HCT116 (cell line): ENCODE measurements around the gene USF2.

Experiments
- CBX3 ChIP-seq: IDR thresholded peaks from 2 replicates; pipeline ENCODE4 v1.6.1; 2012; ENCODE audit warnings: low read depth
- EZH2phosphoT487 ChIP-seq: fragments of 200-600 bp; IDR thresholded peaks from 2 replicates; pipeline ENCODE4 v1.6.1; 2018; ENCODE audit warnings: antibody characterized with exemption, borderline replicate concordance
- POLR2A ChIP-seq: IDR thresholded peaks from 2 replicates; pipeline ENCODE4 v1.7.0; 2011; ENCODE audit warnings: borderline replicate concordance; ENCODE audit not compliant: insufficient read depth, insufficient read length; ENCODE audit errors: extremely low read depth
- TCF7L2 ChIP-seq: IDR thresholded peaks from 2 replicates; pipeline ENCODE4 v1.7.0; 2011; ENCODE audit warnings: borderline replicate concordance, inconsistent platforms; ENCODE audit not compliant: insufficient read depth, insufficient read length; ENCODE audit errors: extremely low read depth
- TF ChIP-seq, protein P1 (sequence below): IDR thresholded peaks from 2 replicates; pipeline ENCODE4 v1.6.1; 2012; ENCODE audit warnings: low read depth
- TF ChIP-seq, protein P2 (sequence below), 3 experiments: fragments of 200-600 bp in 1 of 3; sonication (generic) in 1 of 3; IDR thresholded peaks in 2 of 3; conservative IDR thresholded peaks in 1 of 3; 2 replicates each; pipeline ENCODE4 v1.5.1; 2012 to 2017; ENCODE audit warnings: low read depth in 2 of 3, low read length in 2 of 3, antibody characterized with exemption in 1 of 3, borderline replicate concordance in 1 of 3, control low read depth in 1 of 3, mild to moderate bottlenecking in 1 of 3, mixed read lengths in 1 of 3, mixed run types in 1 of 3, moderate library complexity in 1 of 3; ENCODE audit not compliant: insufficient read depth in 1 of 3

DNA sequence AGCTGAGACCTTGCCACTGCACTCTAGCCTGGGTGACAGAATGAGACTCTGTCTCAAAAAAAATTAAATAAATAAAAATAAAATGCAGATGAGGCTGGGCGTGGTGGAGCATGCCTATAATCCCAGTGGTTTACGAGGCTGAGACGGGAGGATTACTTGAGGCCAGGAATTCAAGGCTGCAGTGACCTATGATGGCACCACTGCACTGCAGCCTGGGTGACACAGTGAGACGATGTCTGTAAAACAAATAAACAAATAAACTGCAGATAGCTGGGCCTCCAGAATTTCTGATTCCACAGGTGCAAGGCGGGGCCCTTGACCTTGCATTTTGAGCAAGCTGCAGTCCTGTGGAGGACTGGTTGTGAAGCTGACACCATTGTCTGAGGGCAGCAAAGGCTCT is 20.1 kb downstream of the USF2 start:
- no peak for TF ChIP-seq EZH2phosphoT487
- TF ChIP-seq POLR2A = no peak
- TF ChIP-seq, protein P1, sequence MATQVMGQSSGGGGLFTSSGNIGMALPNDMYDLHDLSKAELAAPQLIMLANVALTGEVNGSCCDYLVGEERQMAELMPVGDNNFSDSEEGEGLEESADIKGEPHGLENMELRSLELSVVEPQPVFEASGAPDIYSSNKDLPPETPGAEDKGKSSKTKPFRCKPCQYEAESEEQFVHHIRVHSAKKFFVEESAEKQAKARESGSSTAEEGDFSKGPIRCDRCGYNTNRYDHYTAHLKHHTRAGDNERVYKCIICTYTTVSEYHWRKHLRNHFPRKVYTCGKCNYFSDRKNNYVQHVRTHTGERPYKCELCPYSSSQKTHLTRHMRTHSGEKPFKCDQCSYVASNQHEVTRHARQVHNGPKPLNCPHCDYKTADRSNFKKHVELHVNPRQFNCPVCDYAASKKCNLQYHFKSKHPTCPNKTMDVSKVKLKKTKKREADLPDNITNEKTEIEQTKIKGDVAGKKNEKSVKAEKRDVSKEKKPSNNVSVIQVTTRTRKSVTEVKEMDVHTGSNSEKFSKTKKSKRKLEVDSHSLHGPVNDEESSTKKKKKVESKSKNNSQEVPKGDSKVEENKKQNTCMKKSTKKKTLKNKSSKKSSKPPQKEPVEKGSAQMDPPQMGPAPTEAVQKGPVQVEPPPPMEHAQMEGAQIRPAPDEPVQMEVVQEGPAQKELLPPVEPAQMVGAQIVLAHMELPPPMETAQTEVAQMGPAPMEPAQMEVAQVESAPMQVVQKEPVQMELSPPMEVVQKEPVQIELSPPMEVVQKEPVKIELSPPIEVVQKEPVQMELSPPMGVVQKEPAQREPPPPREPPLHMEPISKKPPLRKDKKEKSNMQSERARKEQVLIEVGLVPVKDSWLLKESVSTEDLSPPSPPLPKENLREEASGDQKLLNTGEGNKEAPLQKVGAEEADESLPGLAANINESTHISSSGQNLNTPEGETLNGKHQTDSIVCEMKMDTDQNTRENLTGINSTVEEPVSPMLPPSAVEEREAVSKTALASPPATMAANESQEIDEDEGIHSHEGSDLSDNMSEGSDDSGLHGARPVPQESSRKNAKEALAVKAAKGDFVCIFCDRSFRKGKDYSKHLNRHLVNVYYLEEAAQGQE = no peak
- TF ChIP-seq, protein P2, sequence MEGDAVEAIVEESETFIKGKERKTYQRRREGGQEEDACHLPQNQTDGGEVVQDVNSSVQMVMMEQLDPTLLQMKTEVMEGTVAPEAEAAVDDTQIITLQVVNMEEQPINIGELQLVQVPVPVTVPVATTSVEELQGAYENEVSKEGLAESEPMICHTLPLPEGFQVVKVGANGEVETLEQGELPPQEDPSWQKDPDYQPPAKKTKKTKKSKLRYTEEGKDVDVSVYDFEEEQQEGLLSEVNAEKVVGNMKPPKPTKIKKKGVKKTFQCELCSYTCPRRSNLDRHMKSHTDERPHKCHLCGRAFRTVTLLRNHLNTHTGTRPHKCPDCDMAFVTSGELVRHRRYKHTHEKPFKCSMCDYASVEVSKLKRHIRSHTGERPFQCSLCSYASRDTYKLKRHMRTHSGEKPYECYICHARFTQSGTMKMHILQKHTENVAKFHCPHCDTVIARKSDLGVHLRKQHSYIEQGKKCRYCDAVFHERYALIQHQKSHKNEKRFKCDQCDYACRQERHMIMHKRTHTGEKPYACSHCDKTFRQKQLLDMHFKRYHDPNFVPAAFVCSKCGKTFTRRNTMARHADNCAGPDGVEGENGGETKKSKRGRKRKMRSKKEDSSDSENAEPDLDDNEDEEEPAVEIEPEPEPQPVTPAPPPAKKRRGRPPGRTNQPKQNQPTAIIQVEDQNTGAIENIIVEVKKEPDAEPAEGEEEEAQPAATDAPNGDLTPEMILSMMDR (IDR thresholded peaks at IDR 0.05 in 2 of 3, conservative IDR thresholded peaks at IDR 0.05 in 1 of 3; ENCODE audit: borderline replicate concordance in 1 of 3, insufficient read depth in 1 of 3, low read depth in 2 of 3, low read length in 2 of 3) = no peak
- no peak for TF ChIP-seq CBX3
- no peak for TF ChIP-seq TCF7L2
